HepG2 (cell line): ENCODE measurements around the gene SLC7A4. TPM values are rescaled to one million over a fixed set of nuclear protein-coding genes. Genes with fewer than 3 reads are reported as not detected.

Source experiments
- ATAC-seq: fragments of 200-7000 bp; cut with Tn5 transposase; 3 replicates; pipeline ENCODE4 v1.9.1; 2020; ENCODE audit warnings: mild to moderate bottlenecking, moderate library complexity
- BruUV-seq: library from RNA; stranded (reverse); fragments of 400-500 nt; replicated peaks from 2 replicates; lab custom pipeline; 2021; lab: Mats Ljungman, UMichigan
- CTCF ChIA-PET: fragments of 300-600 bp; formaldehyde crosslinking; extraction: SDS; loops from one replicate; lab custom pipeline; 2021; ENCODE audit warnings: low total read pairs, inconsistent platforms, low intra/inter-chr PET ratio; lab: Yijun Ruan, JAX
- POLR2A ChIA-PET: fragments of 350-600 bp; sonication (Branson Sonifier 250); formaldehyde crosslinking; loops from one replicate; lab custom pipeline; 2020; ENCODE audit warnings: antibody characterized with exemption, inconsistent platforms; lab: Yijun Ruan, JAX
- DNase-seq: peaks from one replicate; pipeline ENCODE4 v3.0.0-alpha.2; 2015; ENCODE audit warnings: low spot score
- FAIRE-seq: peaks from 3 replicates; lab custom pipeline; 2011; peaks lifted over from hg19 to GRCh38; lab: Jason Lieb, UNC
- H2AFZ ChIP-seq: one replicate; pipeline ENCODE4 v1.6.1; 2011; ENCODE audit warnings: low read length, inconsistent platforms
- H3K27ac ChIP-seq: fragments of 300-600 bp; 3 replicates; pipeline ENCODE4 v1.8.0; 2011; ENCODE audit warnings: mixed run types, mild to moderate bottlenecking, mixed read lengths, low read length, inconsistent platforms; ENCODE audit not compliant: insufficient read depth; ENCODE audit errors: extremely low read length
- H3K27me3 ChIP-seq, 2 experiments: fragments of 200-600 bp in 1 of 2; 2 replicates in 1 of 2; 3 replicates in 1 of 2; pipeline versions ENCODE4 v1.6.0 to v1.8.0; 2011; ENCODE audit warnings: low read length in 2 of 2, mild to moderate bottlenecking in 2 of 2, moderate library complexity in 2 of 2, inconsistent platforms in 1 of 2; ENCODE audit not compliant: insufficient read depth in 2 of 2, control insufficient read depth in 1 of 2
- H3K36me3 ChIP-seq, 2 experiments: fragments of 200-600 bp in 1 of 2; replicated peaks in 1 of 2; 2 replicates in 1 of 2; 3 replicates in 1 of 2; pipeline versions ENCODE4 v1.5.1 to v1.8.0; 2011; ENCODE audit warnings: low read length in 2 of 2, inconsistent platforms in 1 of 2; ENCODE audit not compliant: insufficient read depth in 2 of 2, control insufficient read depth in 1 of 2
- H3K4me1 ChIP-seq: 2 replicates; pipeline ENCODE4 v1.5.1; 2012; ENCODE audit warnings: low read length, inconsistent platforms; ENCODE audit not compliant: insufficient read depth
- H3K4me2 ChIP-seq: 2 replicates; pipeline ENCODE4 v1.6.0; 2011; ENCODE audit warnings: low read depth, low read length, inconsistent platforms
- H3K4me3 ChIP-seq, 3 experiments: fragments of 200-600 bp in 1 of 3; sonication (generic), shearing (Covaris generic) in 1 of 3; replicated peaks in 1 of 3; 2 replicates each; pipeline ENCODE4 v1.5.1; 2011 to 2016; ENCODE audit warnings: low read length in 3 of 3, inconsistent platforms in 2 of 3, low read depth in 2 of 3, mild to moderate bottlenecking in 2 of 3, control low read depth in 1 of 3, mixed read lengths in 1 of 3; ENCODE audit not compliant: insufficient read depth in 1 of 3
- H3K79me2 ChIP-seq: one replicate; pipeline ENCODE4 v1.6.1; 2011; ENCODE audit warnings: low read length, inconsistent platforms; ENCODE audit not compliant: insufficient read depth
- H3K9ac ChIP-seq: 2 replicates; pipeline ENCODE4 v1.6.0; 2011; ENCODE audit warnings: mild to moderate bottlenecking, low read depth, low read length, inconsistent platforms; ENCODE audit not compliant: insufficient read depth
- H3K9me3 ChIP-seq: 2 replicates; pipeline ENCODE4 v1.5.1; 2012; ENCODE audit warnings: mild to moderate bottlenecking, low read length
- H4K20me1 ChIP-seq: 2 replicates; pipeline ENCODE4 v1.6.0; 2011; ENCODE audit warnings: inconsistent platforms, mild to moderate bottlenecking, low read length, moderate library complexity; ENCODE audit not compliant: insufficient read depth
- GMEB2 ChIP-seq: IDR thresholded peaks from 2 replicates; pipeline ENCODE4 v1.6.1; 2016; ENCODE audit warnings: missing biosample characterization, missing genetic modification reagents, low read depth
- MED8 ChIP-seq: sonication (generic); formaldehyde crosslinking; IDR thresholded peaks from 2 replicates; pipeline ENCODE4 v1.8.1; 2023; ENCODE audit warnings: mild to moderate bottlenecking, missing genetic modification reagents; ENCODE audit not compliant: insufficient replicate concordance
- ZBTB3 ChIP-seq: sonication (generic); formaldehyde crosslinking; IDR thresholded peaks from 2 replicates; pipeline ENCODE4 v1.4.0; 2020; ENCODE audit warnings: low read depth, mild to moderate bottlenecking, moderate library complexity, missing genetic modification reagents, borderline replicate concordance
- ZBTB46 ChIP-seq: sonication (generic); formaldehyde crosslinking; IDR thresholded peaks from 2 replicates; pipeline ENCODE4 v1.4.0; 2020; ENCODE audit warnings: mild to moderate bottlenecking, missing genetic modification reagents, borderline replicate concordance
- ZNF30 ChIP-seq: sonication (generic); formaldehyde crosslinking; IDR thresholded peaks from 2 replicates; pipeline ENCODE4 v1.5.0; 2020; ENCODE audit warnings: mild to moderate bottlenecking, missing genetic modification reagents
- ZNF547 ChIP-seq: sonication (generic); formaldehyde crosslinking; IDR thresholded peaks from 2 replicates; pipeline ENCODE4 v1.5.1; 2020; ENCODE audit warnings: mild to moderate bottlenecking, missing genetic modification reagents
- WGBS: methylation state at CpG from one replicate; pipeline ENCODE4 v1.1.6; 2017; ENCODE audit warnings: low lambda C conversion rate; 5-methylcytosine and 5-hydroxymethylcytosine counted together
- in situ Hi-C: cut with HindIII; loops from 2 replicates; pipeline ENCODE4 v1.10.0; 2017; ENCODE audit warnings: low pct_unique_long_range_greater_than_20kb; ENCODE audit not compliant: extremely low pct_ligation_motif_present
- intact Hi-C: fragments of 100-400 bp; cut with micrococcal nuclease; formaldehyde crosslinking; loops from one replicate; pipeline ENCODE4 v1.10.0; 2022; ENCODE audit not compliant: unreplicated experiment
- polyA plus RNA-seq, 8 experiments: library from polyadenylated mRNA; depleted of rRNA in 3 of 8; stranded (reverse) in 7 of 8; unstranded in 1 of 8; fragments of >200 nt; fragmentation: Illumina TruSeq in 4 of 8; extraction: Trizol in 4 of 8; gene quantifications; 2 replicates each; pipeline versions ENCODE4 v1.2.1 to v1.2.3, GENCODE V29; 2011 to 2016; ENCODE audit warnings: low read depth in 4 of 8, missing spikeins in 1 of 8, mixed read lengths in 1 of 8; ENCODE audit not compliant: insufficient read depth in 1 of 8
- total RNA-seq, 5 experiments: library from RNA; depleted of rRNA; stranded (reverse); fragments of >200 nt; fragmentation: Illumina TruSeq; extraction: Trizol; gene quantifications; 2 replicates each; pipeline ENCODE4 v1.2.3, GENCODE V29; 2016; ENCODE audit warnings: low read depth in 1 of 5

Gene SLC7A4
- total and polyA plus RNA-seq, 2 of the 13 experiments (the other 11 are each of a cell fraction or from before 2014, with no cell fraction given), result not detected

GRCh38 chr22:20994902-20995241 lies 37.5 kb downstream of the SLC7A4 start:
- Histone ChIP-seq H3K4me1 (no peaks in the 10 kb centered on the region), H3K27ac (no peak overlapping the region), H4K20me1 (no peaks in the 10 kb centered on the region), H3K27me3 (no peaks in the 10 kb centered on the region), H3K9ac (no peak overlapping the region), H3K36me3 (peaks cover 5 to 47% of the 10 kb centered on the region in 2 experiments), H3K79me2 (no peaks in the 10 kb centered on the region), H3K4me3 (no peak overlapping the region), H2AFZ (no peak overlapping the region), H3K4me2 (no peak overlapping the region), H3K9me3 (no peaks in the 10 kb centered on the region)
- WGBS, result 100% methylated on average over 8 of the region's 10 CpGs
- intact Hi-C loops, result no loop called here
- FAIRE-seq (no peak), DNase-seq (no peak), ATAC-seq (no peak)
- TF ChIP-seq ZBTB3 (CRISPR knock-in tag) (no peak), ZNF547 (no peak), GMEB2 (CRISPR knock-in tag) (no peak), ZBTB46 (CRISPR knock-in tag) (no peak), ZNF30 (CRISPR knock-in tag) (no peak), MED8 (CRISPR knock-in tag) (no peak)
- in situ Hi-C loops, result no loop called here
- BruUV-seq, result no TSS peak
- CTCF ChIA-PET, result no interaction called here
- POLR2A ChIA-PET, result no interaction called here
